GM21825 (cell line): Measurements from ENCODE around the gene KISS1.
A peak's percentile ranks its signal among the peaks of the same experiment; 100 is the strongest.

ENCODE experiments used
- ATAC-seq: cut with Tn5 transposase; IDR thresholded peaks from one replicate; pipeline ENCODE4 v1.9.1; 2021; ENCODE audit warnings: mild to moderate bottlenecking, moderate library complexity; ENCODE audit not compliant: unreplicated experiment

KISS1 gene

GRCh38 chr1:204219971-204220616 is 23.8 kb upstream of the KISS1 start:
- no peak for ATAC-seq

GRCh38 chr1:204218552-204218951 is 22.3 kb upstream of the KISS1 start:
- ATAC-seq, result no peak

- no peak for ATAC-seq
Observed at GRCh38 chr1:204217648-204218000, 21.3 kb upstream of the KISS1 start.

- ATAC-seq, result no peak
Observed at GRCh38 chr1:204216880-204217647, 20.8 kb upstream of the KISS1 start.

GRCh38 chr1:204216236-204216635 is 19.9 kb upstream of the KISS1 start:
- no peak for ATAC-seq

GRCh38 chr1:204213668-204214662 is 17.7 kb upstream of the KISS1 start, which contains the start of gene GOLT1A:
Gene GOLT1A (minus strand): TSS chr1:204213988. CDS start chr1:204213906, 82 bp downstream.
- peak; percentile 63 for ATAC-seq

- no peak for ATAC-seq
Observed at GRCh38 chr1:204212715-204213114, 16.4 kb upstream of the KISS1 start.

GRCh38 chr1:204211046-204211445 is 14.8 kb upstream of the KISS1 start:
- no peak for ATAC-seq

GRCh38 chr1:204207136-204207616 is 10.9 kb upstream of the KISS1 start:
- ATAC-seq, result no peak

- ATAC-seq, result no peak
Observed at GRCh38 chr1:204206121-204206520, 9.8 kb upstream of the KISS1 start.

GRCh38 chr1:204205486-204205885 is 9.2 kb upstream of the KISS1 start:
- ATAC-seq, result no peak

- no peak for ATAC-seq
Observed at GRCh38 chr1:204204944-204205343, 8.7 kb upstream of the KISS1 start.

GRCh38 chr1:204203206-204203767 is 7.0 kb upstream of the KISS1 start:
- no peak for ATAC-seq

- ATAC-seq, result no peak
Observed at GRCh38 chr1:204202481-204202880, 6.2 kb upstream of the KISS1 start.

- ATAC-seq, result no peak
Observed at GRCh38 chr1:204201348-204202040, 5.2 kb upstream of the KISS1 start.

- no peak for ATAC-seq
Observed at GRCh38 chr1:204199579-204199978, 3.3 kb upstream of the KISS1 start.

- no peak for ATAC-seq
Observed at GRCh38 chr1:204198348-204199340, 2.4 kb upstream of the KISS1 start.

GRCh38 chr1:204197068-204197467 is 777 bp upstream of the KISS1 start:
- no peak for ATAC-seq

- no peak for ATAC-seq
Observed at GRCh38 chr1:204194771-204195170, 1.5 kb downstream of the KISS1 start.
